GM12878 (cell line): ENCODE results near the gene SPAG17. TPM values are rescaled to one million over a fixed set of nuclear protein-coding genes. Genes with fewer than 3 reads are reported as not detected.

Source experiments
- ATAC-seq: fragments of 200-7000 bp; cut with Tn5 transposase; 3 replicates; pipeline ENCODE4 v1.9.1; 2020; ENCODE audit warnings: mild to moderate bottlenecking, moderate library complexity
- BruUV-seq: library from RNA; stranded (reverse); fragments of 400-500 nt; replicated peaks from 2 replicates; lab custom pipeline; 2021; lab: Mats Ljungman, UMichigan
- CTCF ChIA-PET: fragments of 300-600 bp; sonication (Branson Sonifier 250); formaldehyde crosslinking; extraction: SDS; loops from one replicate; lab custom pipeline; 2021; ENCODE audit warnings: inconsistent platforms; lab: Yijun Ruan, JAX
- POLR2A ChIA-PET: fragments of 350-600 bp; formaldehyde crosslinking; extraction: SDS; loops from one replicate; lab custom pipeline; 2021; ENCODE audit warnings: inconsistent platforms; lab: Charles Lee
- RAD21 ChIA-PET: fragments of 300-600 bp; sonication (Branson Sonifier 250); formaldehyde crosslinking; loops from one replicate; lab custom pipeline; 2023; ENCODE audit warnings: antibody characterized with exemption; ENCODE audit not compliant: unreplicated experiment; lab: Charles Lee
- SMC1A ChIA-PET: fragments of 300-600 bp; sonication (Branson Sonifier 250); formaldehyde crosslinking; loops from one replicate; lab custom pipeline; 2023; ENCODE audit not compliant: unreplicated experiment, uncharacterized antibody; lab: Charles Lee
- DNase-seq: peaks from one replicate; pipeline ENCODE4 v3.0.0-alpha.2; 2011; ENCODE audit warnings: low read depth, low spot score
- FAIRE-seq: peaks from 3 replicates; lab custom pipeline; 2011; peaks lifted over from hg19 to GRCh38; lab: Jason Lieb, UNC
- H2AFZ ChIP-seq: 2 replicates; pipeline ENCODE4 v1.6.0; 2011; ENCODE audit warnings: low read depth, low read length, control low read depth; ENCODE audit not compliant: control insufficient read depth
- H3K27ac ChIP-seq: 2 replicates; pipeline ENCODE4 v1.5.1; 2011; ENCODE audit warnings: control low read depth; ENCODE audit not compliant: control insufficient read depth, insufficient read depth
- H3K27me3 ChIP-seq, 2 experiments: replicated peaks in 1 of 2; 2 replicates each; pipeline versions ENCODE4 v1.6.0 to v1.6.1; 2011; ENCODE audit warnings: low read length in 1 of 2; ENCODE audit not compliant: control insufficient read depth in 2 of 2, insufficient read depth in 2 of 2
- H3K36me3 ChIP-seq, 2 experiments: 2 replicates each; pipeline ENCODE4 v1.5.1; 2011; ENCODE audit warnings: low read length in 1 of 2; ENCODE audit not compliant: control insufficient read depth in 2 of 2, insufficient read depth in 2 of 2
- H3K4me1 ChIP-seq: 2 replicates; pipeline ENCODE4 v1.6.1; 2011; ENCODE audit warnings: mild to moderate bottlenecking, low read length, moderate library complexity, mixed read lengths; ENCODE audit not compliant: control insufficient read depth, insufficient read depth
- H3K4me2 ChIP-seq: 2 replicates; pipeline ENCODE4 v1.6.0; 2011; ENCODE audit warnings: control low read depth; ENCODE audit not compliant: control insufficient read depth, insufficient read depth
- H3K4me3 ChIP-seq: fragments of 200-600 bp; sonication (generic); 2 replicates; pipeline ENCODE4 v1.5.1; 2016
- H3K79me2 ChIP-seq: 2 replicates; pipeline ENCODE4 v1.6.0; 2011; ENCODE audit warnings: low read length; ENCODE audit not compliant: control insufficient read depth, insufficient read depth
- H3K9ac ChIP-seq: 2 replicates; pipeline ENCODE4 v1.8.0; 2011; ENCODE audit warnings: low read length, control low read depth, mixed read lengths; ENCODE audit not compliant: control insufficient read depth, insufficient read depth
- H3K9me3 ChIP-seq: replicated peaks from 3 replicates; pipeline ENCODE4 v1.5.1; 2011; ENCODE audit warnings: mild to moderate bottlenecking, low read length; ENCODE audit not compliant: control insufficient read depth, insufficient read depth
- H4K20me1 ChIP-seq: 2 replicates; pipeline ENCODE4 v1.6.0; 2011; ENCODE audit not compliant: control insufficient read depth, insufficient read depth
- EED ChIP-seq: sonication (generic); IDR thresholded peaks from 2 replicates; pipeline ENCODE4 v1.6.1; 2016; ENCODE audit warnings: antibody characterized with exemption, low read depth
- FOXK2 ChIP-seq: fragments of 450-650 bp; IDR thresholded peaks from 2 replicates; pipeline ENCODE4 v1.6.1; 2017; ENCODE audit warnings: mild to moderate bottlenecking, moderate library complexity
- MYB ChIP-seq: fragments of 150-350 bp; IDR thresholded peaks from 2 replicates; pipeline ENCODE4 v1.6.1; 2014; ENCODE audit warnings: mild to moderate bottlenecking, low read depth, low read length, borderline replicate concordance
- MYC ChIP-seq: IDR thresholded peaks from 2 replicates; pipeline ENCODE4 v1.6.1; 2011; ENCODE audit warnings: mild to moderate bottlenecking, low read length, moderate library complexity, inconsistent platforms; ENCODE audit not compliant: insufficient read depth, insufficient replicate concordance, insufficient read length, severe bottlenecking
- NKRF ChIP-seq: fragments of 450-650 bp; conservative IDR thresholded peaks from 2 replicates; pipeline ENCODE4 v1.6.1; 2017; ENCODE audit warnings: mild to moderate bottlenecking, moderate library complexity
- NR2F1 ChIP-seq: fragments of 450-650 bp; conservative IDR thresholded peaks from 2 replicates; pipeline ENCODE4 v1.6.1; 2017; ENCODE audit warnings: mild to moderate bottlenecking
- PAX8 ChIP-seq: fragments of 450-650 bp; IDR thresholded peaks from 2 replicates; pipeline ENCODE4 v1.6.1; 2017; ENCODE audit warnings: mild to moderate bottlenecking, moderate library complexity
- RAD51 ChIP-seq: fragments of 450-650 bp; IDR thresholded peaks from 2 replicates; pipeline ENCODE4 v1.6.1; 2016; ENCODE audit warnings: moderate library complexity, mild to moderate bottlenecking, inconsistent platforms
- RFX5 ChIP-seq: IDR thresholded peaks from 2 replicates; pipeline ENCODE4 v1.6.1; 2011; ENCODE audit warnings: low read depth, low read length, improper control_type of control experiment
- TAF1 ChIP-seq: IDR thresholded peaks from 2 replicates; pipeline ENCODE4 v1.6.1; 2011; ENCODE audit warnings: mild to moderate bottlenecking, low read depth, low read length, borderline replicate concordance
- TCF7 ChIP-seq: IDR thresholded peaks from 2 replicates; pipeline ENCODE4 v1.6.1; 2014; ENCODE audit warnings: antibody characterized with exemption, borderline replicate concordance
- ZNF207 ChIP-seq: fragments of 450-650 bp; IDR thresholded peaks from 2 replicates; pipeline ENCODE4 v1.6.1; 2014; ENCODE audit warnings: antibody characterized with exemption, mild to moderate bottlenecking, borderline replicate concordance
- ZNF24 ChIP-seq: fragments of 450-650 bp; IDR thresholded peaks from 2 replicates; pipeline ENCODE4 v1.6.1; 2017; ENCODE audit warnings: antibody characterized with exemption, mild to moderate bottlenecking
- ZNF592 ChIP-seq: fragments of 450-650 bp; IDR thresholded peaks from 2 replicates; pipeline ENCODE4 v1.6.1; 2017; ENCODE audit warnings: mild to moderate bottlenecking, moderate library complexity
- WGBS: methylation state at CpG from one replicate; pipeline ENCODE4 v1.1.6; 2016; ENCODE audit warnings: low lambda C conversion rate; ENCODE audit not compliant: insufficient replicate concordance, insufficient coverage; ENCODE audit errors: missing lambda C conversion rate; 5-methylcytosine and 5-hydroxymethylcytosine counted together
- in situ Hi-C: fragments of 300-500 bp; cut with MboI; formaldehyde crosslinking; loops from 9 replicates; pipeline ENCODE4 v1.14.3; 2018; ENCODE audit warnings: mixed read lengths
- intact Hi-C: fragments of 100-400 bp; cut with micrococcal nuclease; formaldehyde crosslinking; loops from one replicate; pipeline ENCODE4 v1.14.2; 2022; ENCODE audit not compliant: unreplicated experiment
- polyA plus RNA-seq, 11 experiments: library from polyadenylated mRNA; depleted of rRNA in 4 of 11; unstranded in 6 of 11; stranded (reverse) in 5 of 11; fragments of >200 nt; fragmentation: Nextera tagmentation in 4 of 11; fragmentation: Illumina TruSeq in 1 of 11; extraction: Ambion mirVana in 4 of 11; extraction: Trizol in 1 of 11; gene quantifications; 1 replicate in 1 of 11; 2 replicates in 10 of 11; pipeline versions ENCODE4 v1.2.1 to v1.2.3, GENCODE V29; 2011 to 2016; ENCODE audit warnings: inconsistent platforms in 2 of 11, missing spikeins in 2 of 11, low read depth in 1 of 11
- total RNA-seq, 4 experiments: library from RNA; depleted of rRNA in 3 of 4; stranded (reverse); fragments of >200 nt in 3 of 4; fragmentation: Illumina TruSeq in 1 of 4; extraction: Trizol in 1 of 4; gene quantifications; 2 replicates each; pipeline versions ENCODE4 v1.2.1 to v1.2.3, GENCODE V29; 2013 to 2021
- TF ChIP-seq, protein P1 (sequence below): fragments of 450-650 bp; IDR thresholded peaks from 2 replicates; pipeline ENCODE4 v1.6.1; 2017; ENCODE audit warnings: antibody characterized with exemption, mild to moderate bottlenecking, moderate library complexity
- TF ChIP-seq, protein P2 (sequence below): fragments of 450-650 bp; IDR thresholded peaks from 2 replicates; pipeline ENCODE4 v1.6.1; 2016; ENCODE audit warnings: mild to moderate bottlenecking

Gene SPAG17
- total and polyA plus RNA-seq, 10 of the 15 experiments (the other 5 are each of a cell fraction or from before 2014, with no cell fraction given) = 0.02 to 0.16 (median 0.03) TPM; not detected in 7

- FAIRE-seq (no peak), ATAC-seq (no peak), DNase-seq (no peak)
- no peak overlapping the region for H3K4me2 ChIP-seq
- no peaks in the 10 kb centered on the region for H3K36me3 ChIP-seq
- no peak overlapping the region for H3K27ac ChIP-seq
- ChIA-PET CTCF (interaction anchor here (1.3 kb wide), 1 partner anchor 9 kb away, joined by 3 read pairs; no protein-coding TSS in a partner anchor), RAD21 (no interaction called here), POLR2A (no interaction called here), SMC1A (no interaction called here)
- intact Hi-C loops = no loop called here
- H4K20me1 ChIP-seq = no peaks in the 10 kb centered on the region
- H3K9me3 ChIP-seq = no peaks in the 10 kb centered on the region
- WGBS = 63% methylated on average over 2 of the region's 2 CpGs
- no peak overlapping the region for H3K4me3 ChIP-seq
- no peaks in the 10 kb centered on the region for H3K27me3 ChIP-seq
- H3K4me1 ChIP-seq = no peaks in the 10 kb centered on the region
- no peak overlapping the region for H2AFZ ChIP-seq
- no peak overlapping the region for H3K9ac ChIP-seq
- no peaks in the 10 kb centered on the region for H3K79me2 ChIP-seq
- BruUV-seq = no TSS peak
- in situ Hi-C loops = no loop called here
- TF ChIP-seq, protein P1, sequence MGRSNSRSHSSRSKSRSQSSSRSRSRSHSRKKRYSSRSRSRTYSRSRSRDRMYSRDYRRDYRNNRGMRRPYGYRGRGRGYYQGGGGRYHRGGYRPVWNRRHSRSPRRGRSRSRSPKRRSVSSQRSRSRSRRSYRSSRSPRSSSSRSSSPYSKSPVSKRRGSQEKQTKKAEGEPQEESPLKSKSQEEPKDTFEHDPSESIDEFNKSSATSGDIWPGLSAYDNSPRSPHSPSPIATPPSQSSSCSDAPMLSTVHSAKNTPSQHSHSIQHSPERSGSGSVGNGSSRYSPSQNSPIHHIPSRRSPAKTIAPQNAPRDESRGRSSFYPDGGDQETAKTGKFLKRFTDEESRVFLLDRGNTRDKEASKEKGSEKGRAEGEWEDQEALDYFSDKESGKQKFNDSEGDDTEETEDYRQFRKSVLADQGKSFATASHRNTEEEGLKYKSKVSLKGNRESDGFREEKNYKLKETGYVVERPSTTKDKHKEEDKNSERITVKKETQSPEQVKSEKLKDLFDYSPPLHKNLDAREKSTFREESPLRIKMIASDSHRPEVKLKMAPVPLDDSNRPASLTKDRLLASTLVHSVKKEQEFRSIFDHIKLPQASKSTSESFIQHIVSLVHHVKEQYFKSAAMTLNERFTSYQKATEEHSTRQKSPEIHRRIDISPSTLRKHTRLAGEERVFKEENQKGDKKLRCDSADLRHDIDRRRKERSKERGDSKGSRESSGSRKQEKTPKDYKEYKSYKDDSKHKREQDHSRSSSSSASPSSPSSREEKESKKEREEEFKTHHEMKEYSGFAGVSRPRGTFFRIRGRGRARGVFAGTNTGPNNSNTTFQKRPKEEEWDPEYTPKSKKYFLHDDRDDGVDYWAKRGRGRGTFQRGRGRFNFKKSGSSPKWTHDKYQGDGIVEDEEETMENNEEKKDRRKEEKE = no peak
- TF ChIP-seq ZNF24 (no peak), ZNF207 (no peak), FOXK2 (no peak), RAD51 (no peak), PAX8 (no peak), ZNF592 (no peak), MYC (no peak), NKRF (no peak), RFX5 (no peak), TAF1 (no peak), EED (no peak), NR2F1 (no peak), MYB (no peak), TCF7 (no peak)
- TF ChIP-seq, protein P2, sequence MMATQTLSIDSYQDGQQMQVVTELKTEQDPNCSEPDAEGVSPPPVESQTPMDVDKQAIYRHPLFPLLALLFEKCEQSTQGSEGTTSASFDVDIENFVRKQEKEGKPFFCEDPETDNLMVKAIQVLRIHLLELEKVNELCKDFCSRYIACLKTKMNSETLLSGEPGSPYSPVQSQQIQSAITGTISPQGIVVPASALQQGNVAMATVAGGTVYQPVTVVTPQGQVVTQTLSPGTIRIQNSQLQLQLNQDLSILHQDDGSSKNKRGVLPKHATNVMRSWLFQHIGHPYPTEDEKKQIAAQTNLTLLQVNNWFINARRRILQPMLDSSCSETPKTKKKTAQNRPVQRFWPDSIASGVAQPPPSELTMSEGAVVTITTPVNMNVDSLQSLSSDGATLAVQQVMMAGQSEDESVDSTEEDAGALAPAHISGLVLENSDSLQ = no peak
These were observed 177.6 kb downstream of the SPAG17 start for GRCh38 chr1:118007391-118007790.
